Right renal cortex interstitium (tissue), 3 donors: ENCODE data around the gene FILIP1L. TPM values are rescaled to one million over a fixed set of nuclear protein-coding genes. Genes with fewer than 3 reads are reported as not detected.

Experiments used
- DNase-seq, 3 donors: peaks; one replicate each; pipeline ENCODE4 v3.0.0-alpha.2; 2013; ENCODE audit warnings: low read depth in 3 of 3, low spot score in 2 of 3
- polyA plus RNA-seq, 3 donors: library from polyadenylated mRNA; unstranded; fragments of 120-200 nt; gene quantifications; one replicate each; pipeline ENCODE4 v1.2.1, GENCODE V29; 2013; ENCODE audit not compliant: insufficient read length in 3 of 3

The FILIP1L gene
- polyA plus RNA-seq, 3 donors: 20.4 to 22.5 (median 21.5) TPM

DNA sequence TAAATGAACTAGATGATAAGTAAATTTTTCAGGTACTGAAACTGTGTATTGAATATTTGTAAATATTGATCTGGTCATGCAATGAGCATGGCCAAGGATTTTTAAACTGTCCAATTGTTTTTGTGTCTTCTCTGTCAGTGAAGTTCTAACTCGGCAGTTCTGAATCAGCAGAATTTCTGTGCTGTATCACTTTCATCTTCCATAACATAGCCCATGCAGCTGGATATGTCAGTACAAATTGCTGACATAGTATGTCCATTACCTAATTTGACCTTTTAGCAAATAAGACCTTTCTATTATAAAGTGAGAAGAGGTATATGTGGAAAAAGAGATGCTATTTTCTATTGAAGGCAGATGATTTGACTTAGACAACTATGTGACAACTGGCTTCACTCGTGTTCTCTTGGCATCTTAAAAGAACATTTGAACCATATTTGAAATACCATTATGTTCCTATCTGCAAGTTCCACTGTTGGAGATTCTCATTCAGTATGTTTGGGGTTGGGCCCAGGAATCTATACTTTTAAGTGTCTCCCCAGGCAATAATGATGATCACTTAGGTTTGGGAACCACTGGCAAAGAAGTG, 206.2 kb downstream of the FILIP1L start:
- DNase-seq: no peak

DNA sequence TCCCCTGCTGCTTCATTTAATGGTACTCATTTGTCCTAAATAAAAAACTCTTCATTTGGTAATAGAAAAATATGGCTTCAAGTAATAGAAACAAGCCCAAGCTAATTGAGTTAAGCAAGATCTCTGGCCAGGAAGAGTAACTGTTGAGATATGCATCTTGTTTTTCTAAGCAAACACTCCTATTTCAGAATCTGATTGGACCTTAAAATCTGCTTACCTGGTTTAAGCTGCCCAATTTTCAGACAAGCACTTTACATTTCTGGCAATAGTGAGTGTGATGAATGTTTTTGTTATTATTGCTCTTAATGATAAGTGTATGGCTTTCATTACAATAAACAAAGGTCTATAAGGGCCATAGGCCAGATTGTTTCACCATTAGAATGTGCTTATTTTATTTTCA, 210.4 kb downstream of the FILIP1L start:
- DNase-seq: no peak

DNA sequence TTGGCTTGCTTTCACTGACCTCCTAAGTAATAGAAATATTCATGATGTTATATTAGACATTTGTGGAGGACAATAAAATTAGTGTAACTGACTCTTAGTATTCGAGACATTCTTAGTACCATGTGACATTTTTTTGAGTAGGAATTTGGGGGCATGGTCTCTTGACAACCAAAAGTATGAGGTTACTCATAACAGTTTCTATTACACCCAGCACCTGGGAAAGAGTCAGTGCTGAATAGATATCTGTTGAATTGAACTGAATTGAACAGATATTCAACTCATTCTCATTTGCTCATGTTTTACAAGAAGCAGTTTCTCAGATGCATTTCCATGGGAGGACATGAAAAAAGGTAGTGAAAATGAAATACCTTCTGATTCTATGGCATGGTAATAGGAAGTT, 212.2 kb downstream of the FILIP1L start:
- DNase-seq: no peak

DNA sequence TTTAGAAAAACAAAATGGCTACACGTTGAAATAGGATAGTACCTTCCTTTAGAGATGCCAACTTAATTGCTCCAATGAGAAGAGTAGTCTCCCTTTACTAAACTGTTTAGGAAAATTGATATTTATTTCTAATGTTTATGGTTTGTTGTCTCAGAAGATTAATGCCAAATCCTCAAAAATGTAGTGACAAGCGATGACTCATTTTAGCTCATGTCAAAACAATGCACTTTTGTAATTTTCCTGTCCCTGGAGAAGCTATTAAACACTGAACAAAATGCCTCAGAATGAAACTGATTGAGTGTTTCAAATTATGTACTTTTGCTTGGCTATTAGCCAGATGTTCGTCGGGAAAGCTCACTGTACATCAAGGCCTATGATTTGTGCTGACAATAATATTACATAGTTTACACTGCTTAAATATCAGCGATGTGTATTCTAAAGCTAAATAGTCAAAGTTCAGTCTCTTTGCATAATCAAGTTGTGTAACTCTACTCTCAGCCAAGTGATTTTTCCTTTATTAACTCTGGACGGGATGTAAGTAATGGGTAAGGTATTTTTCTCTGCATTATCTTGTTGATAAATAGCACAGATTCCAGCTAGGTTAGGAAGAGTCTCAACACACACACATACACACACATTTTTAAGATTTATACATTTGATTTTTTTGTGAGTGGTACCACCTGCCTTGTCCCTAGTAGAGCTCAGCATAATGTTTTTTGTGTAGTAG, 212.9 kb downstream of the FILIP1L start:
- DNase-seq: no peak

DNA sequence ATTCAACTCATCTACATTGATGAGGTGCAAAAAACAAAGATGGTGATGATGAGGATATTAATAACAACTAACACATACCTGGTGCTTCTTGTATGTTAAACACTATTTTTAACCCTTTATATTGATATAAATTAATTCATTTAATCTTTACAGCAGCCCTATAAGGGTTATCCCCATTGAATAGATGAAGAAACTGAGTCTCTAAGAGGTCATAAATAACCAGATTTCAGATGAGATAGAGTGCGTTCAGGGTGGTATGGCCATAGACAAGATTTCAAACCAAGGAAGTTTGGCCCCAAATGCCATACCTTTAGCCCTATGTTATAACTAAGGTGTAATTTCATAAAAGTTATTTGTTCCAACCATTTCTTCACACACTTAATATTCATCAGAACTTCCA, 214.1 kb downstream of the FILIP1L start:
- DNase-seq: no peak

DNA sequence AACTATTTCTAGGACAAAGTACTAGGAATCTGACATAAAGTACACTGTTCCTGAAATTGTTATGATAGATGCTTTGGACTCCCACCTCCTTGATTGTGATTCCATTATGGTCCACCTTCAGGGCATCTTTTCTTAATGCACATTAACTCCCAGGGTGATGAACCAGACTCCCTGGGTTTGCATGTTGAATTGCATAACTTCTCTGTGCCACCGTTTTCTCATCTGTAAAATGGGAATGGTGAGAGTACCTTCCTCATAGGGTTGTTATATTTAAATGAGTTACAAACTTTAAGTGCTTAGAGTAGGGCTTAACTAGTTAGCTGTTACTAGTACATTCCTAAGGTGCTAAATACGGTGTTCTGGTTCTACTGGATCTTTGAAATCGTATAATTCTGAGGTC, 214.7 kb downstream of the FILIP1L start:
- DNase-seq: no peak

DNA sequence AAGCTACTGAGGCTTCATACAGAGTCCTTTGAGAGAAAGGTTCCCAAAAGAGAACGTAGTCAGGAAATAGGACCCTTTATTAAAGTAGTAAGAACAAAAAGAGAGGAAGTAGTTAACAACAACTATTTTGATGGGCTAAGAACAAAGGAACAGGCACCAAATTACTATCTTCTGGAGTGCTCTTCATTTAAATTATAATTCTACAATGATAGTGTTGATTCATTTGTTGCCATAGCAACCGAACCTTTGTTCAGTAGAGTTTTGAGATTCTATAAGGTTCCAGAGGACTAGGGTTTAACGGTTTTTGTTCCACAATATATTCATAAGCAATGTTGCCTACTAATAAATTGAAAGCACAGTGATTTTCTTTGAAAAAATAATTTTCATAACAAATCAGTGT, 217.8 kb downstream of the FILIP1L start:
- DNase-seq: no peak

DNA sequence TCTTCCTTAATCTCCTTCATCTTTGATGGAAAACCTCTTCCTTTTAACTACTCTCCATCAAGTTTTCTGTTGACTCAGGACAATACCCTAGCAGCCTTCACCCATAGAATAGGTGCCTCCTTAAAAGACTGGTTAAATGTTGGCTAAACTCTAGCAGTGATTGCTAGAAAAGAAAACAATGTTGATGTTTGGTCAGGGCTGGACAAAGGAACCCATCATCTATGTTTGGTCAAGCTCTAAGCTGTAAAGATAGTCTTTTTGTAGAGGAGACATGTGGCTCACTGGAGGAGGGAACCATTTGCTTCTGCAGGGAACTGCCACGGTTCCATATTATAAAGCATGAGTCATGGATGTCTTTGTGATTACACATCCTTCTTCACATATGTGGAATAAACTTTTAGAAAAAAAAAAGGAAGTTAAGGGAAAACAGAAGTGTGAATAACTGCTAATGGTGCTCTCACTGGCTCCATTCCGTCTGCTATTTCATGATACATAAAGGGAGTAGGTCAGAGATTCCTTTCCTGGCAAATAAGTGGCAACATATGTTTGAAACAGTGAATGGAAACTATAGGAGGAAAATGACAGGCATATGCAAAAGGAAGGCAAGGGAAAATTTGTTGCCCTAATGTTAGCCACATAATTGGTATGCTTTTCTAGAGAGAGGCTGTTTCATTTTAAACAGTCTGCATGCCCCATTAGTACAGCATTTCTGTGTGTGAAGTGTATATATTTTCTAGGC, 218.4 kb downstream of the FILIP1L start:
- DNase-seq: no peak

DNA sequence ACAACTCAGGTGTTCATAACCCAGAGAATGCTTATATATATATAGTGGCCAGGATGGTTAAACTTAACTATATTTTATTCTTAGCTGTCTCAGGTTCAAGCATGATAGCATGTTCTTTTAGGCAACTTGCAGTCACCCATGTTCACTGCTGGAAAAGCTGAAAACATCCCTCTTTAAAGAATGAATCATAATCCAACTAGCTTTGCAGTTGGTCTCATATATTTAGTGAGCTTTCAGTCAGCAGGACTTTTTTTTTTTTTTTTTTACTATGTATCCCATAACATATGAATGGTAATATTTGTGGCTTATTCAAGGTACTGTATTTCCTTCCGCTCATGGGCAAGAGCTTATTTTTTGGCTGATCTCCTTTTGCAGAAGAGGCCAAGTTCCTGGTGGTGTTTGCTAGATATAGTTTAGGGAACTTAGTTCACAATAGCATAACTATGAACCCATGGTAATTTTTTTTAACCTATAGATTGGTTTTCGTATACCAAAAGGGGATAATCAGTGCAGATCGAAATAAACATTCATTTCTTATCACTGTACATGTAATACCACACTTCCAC, 219.1 kb downstream of the FILIP1L start:
- DNase-seq: no peak

DNA sequence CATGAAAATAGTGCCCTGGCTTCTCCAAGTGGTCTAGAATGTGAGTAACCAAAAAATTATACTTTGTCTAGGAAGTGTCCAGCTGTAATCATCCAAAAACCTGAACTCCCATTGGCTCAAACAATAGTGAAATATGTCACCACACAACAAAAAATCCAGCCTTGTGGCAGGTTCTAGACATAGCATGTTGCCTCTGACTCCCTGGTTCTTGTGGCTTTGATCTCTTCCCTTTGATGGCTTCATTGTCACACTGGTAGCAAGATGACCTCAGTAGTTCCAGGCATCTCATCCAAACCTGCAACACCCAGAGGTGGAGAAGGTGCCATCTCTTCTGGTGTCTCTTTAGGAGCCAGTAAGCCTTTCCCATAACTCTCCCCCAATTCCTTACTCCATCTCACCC, 222.0 kb downstream of the FILIP1L start:
- DNase-seq: no peak

DNA sequence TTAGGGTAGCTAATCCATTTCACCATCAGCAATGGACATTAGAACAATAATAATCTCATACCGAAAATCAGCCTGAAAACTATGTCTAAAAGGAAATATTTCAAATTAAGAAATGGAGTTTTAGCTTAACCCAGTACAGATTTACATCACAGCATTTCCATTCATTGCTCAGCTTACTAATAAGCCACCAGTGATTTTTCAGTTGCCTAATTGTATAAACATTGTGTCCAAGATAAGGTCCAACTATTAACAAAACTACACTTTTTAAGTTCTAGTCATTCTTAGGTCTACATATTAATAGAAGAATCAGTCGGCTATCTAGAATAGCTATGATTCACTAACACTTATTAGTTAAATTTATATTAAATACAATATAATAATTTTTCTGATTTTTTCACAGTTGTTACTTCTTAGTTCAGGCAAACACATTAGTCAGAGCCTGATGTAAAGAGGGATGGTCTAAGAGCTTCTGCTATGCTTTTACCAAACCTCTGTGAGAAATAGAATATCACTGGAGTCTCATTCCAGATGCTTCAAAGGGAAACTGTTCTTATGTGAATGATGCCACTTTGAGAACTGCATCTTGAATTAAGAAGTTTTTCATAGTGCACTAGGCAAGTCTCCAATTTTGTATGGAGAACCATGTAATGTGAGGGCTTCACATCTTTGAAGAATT, 222.6 kb downstream of the FILIP1L start:
- no peak for DNase-seq

DNA sequence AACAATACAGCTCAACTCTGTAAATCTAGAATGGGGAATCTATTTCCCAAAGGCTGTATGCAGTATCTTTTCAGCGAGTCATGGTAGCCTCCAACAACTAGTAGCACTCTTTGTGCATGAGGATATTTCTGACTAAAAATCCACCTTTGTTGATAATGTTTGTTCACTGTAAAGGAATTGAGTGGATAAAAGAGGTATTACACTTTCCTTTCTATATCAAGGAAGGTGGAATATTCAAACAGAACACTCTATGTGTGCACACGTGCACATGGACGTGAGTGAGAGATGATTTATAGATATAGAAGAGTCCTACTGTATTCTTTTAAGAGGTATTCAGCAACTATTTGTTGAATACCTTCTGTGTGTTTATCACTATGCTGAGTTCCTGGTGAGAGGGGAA, 228.4 kb downstream of the FILIP1L start:
- DNase-seq: no peak

DNA sequence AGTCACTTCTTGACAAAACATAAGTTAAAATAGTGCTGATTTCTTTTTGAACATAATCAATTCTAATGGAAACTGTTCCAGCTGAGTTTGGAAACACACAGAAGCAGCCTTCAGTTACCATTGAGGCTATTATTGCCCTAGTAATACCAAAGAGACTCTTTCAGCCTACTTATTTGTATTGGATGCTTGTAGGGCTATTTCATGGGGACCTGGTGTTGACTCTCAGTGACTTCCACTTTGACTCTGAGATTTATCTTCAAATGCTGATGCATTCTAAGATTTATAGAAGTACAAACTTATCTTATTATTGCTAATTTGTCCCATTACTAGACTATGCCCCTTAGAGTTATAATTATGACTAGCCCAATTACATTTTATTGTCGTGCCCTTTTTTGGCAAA, 229.2 kb downstream of the FILIP1L start:
- DNase-seq: no peak

DNA sequence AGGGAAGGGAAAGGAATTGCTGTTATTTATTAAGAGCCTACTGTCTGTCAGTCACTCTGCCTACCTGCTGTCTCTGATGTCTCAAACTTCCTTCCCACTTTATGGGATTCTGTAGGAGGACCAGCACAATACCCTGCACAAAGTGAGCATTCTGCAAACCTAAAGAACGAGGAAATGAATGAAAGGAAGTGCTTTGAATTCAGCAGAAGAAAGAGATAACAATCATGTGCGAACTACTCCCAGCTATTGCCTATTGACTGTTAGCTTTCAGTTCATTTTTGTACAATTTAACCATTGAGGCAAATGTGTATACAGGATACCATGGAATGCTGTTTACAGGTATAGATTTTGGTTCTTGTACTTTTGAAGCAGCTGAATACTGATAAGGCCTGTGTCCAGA, 229.8 kb downstream of the FILIP1L start:
- no peak for DNase-seq

DNA sequence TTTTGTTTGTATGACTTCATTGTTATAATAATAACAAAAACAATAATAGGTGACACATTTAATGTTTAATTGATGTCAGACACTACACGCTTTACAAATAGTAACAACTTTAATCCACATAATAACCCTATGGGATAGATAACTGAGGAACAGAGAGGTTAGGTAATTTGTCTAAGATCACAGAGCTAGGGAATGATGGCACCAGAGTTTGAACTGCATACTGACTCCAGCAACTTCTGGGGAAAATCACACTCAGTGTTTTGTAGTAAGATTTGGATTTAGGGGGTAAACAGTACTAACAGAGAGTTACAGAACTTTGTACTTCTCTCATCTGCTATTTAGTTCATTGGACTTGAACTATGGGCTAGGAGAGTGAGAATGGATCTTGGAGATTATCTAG, 230.6 kb downstream of the FILIP1L start:
- DNase-seq: no peak

DNA sequence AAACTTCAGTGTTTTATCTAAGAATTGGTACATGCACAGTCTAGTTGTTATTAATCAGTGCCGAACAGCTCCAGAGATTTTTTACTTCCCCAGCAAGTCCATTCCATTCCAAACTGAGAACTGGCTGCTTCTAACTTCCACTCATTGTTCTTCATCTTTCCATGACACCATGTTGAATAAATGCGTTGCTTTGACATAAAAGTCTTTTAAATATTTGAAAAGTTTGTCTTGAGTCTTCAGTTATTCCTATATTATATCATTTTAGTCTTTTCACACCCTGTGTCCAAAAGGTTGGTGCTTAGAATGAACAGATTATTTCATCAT, 231.2 kb downstream of the FILIP1L start:
- DNase-seq: no peak

DNA sequence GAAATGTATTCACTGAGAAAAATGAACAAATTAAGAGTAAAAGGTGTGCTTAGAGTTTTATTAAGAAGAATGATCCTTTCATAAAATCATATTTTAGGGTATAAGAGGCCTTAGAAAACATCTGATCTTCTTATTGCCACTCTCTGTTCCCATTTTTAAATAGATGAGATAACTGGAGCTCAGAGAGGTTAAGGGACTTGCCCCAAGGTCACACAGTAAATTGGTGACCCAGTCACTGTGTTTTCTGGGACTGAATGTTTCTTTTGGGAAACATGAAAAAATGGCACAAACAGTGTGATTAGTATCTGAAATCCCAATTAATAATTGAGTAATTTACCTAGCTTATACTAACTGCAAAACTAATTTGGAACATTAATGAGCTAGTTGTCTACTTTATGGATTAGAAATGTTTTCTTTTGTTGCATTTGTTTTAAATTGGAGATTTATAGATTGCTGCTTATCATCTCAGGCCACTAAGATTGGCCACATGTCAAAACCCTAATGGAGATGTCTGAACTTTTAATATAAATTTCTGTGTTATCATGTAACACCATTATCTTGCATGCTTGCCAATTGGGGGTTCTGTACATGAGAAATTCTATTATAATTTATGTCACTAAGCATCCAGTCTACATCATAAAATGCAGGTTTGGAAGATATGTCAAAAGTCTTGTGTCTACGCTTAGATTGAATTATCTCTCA, 231.7 kb downstream of the FILIP1L start:
- no peak for DNase-seq

DNA sequence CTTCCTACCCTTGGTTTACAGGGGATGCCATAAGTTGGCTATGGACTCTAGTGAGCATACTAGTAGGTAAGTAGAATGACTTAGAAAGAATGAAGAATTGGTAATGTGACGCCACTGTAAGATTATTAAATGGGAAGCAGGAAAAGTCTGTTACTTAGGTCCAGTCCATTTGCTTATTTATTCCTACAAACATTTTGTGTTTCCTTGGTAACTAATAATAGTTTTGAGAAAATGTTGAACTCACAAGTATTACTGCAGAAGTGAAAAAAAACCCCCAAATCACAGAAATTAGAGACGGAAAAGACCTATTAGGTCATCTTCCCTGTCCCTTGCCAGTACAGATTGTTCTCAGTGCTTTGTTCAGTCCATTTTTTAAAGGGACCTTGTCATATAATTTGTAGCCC, 233.2 kb downstream of the FILIP1L start:
- no peak for DNase-seq

DNA sequence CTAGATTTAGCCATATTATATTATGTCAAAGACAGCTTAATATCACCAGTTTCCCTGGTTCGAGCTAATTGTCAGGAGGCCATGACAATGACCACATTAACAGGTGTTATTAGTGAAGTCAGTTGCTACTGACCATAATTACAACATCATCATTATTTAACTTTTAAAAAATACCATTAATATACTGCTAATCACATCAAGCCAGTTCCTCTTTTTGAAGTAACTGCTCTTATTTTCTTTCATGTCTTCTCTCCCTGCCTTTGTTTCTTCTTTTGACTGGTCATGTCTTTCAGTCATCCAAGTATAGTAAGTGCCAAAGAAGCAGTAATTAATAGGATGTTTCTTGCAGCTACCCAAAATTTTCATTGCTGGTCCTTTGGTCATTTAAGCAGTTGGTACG, 235.0 kb downstream of the FILIP1L start:
- no peak for DNase-seq

DNA sequence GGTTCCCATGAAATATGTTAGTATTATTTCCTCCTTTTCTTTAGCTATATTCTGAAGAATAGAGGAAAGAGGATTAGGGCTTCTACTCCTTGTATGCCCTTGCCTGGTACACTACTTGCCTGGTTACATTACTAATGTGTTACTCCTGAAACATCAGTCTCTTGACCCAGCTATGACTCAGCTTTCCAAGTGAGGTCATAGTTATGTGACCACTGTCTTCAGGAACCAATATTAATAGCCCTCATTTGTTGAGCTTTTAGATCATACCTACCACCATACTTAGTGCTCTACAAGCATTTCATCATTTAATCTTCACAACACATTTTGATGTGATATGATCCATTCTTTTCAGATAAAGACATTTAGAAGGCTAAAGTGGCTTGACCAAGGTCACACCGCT, 236.3 kb downstream of the FILIP1L start:
- DNase-seq: no peak
